GM21447 (cell line): ENCODE measurements around the gene TMSB15A.
"Not testable (repeated sequence)": the region's sequence is repeated elsewhere in the genome, so short reads cannot be mapped to it uniquely, and the experiment has no call there.

Source experiments
- ATAC-seq: cut with Tn5 transposase; IDR thresholded peaks from one replicate; pipeline ENCODE4 v1.9.1; 2021; ENCODE audit not compliant: unreplicated experiment

Gene TMSB15A

GRCh38 chrX:102515975-102516941 lies at the start of gene TMSB15A:
TSS of gene TMSB15A (minus strand) at chrX:102516739.
- ATAC-seq, result peak; percentile 57

- no peak for ATAC-seq
These were observed 44.0 kb upstream of the TMSB15A start for GRCh38 chrX:102560423-102561068.

- ATAC-seq, result no peak
These were observed 42.1 kb upstream of the TMSB15A start for GRCh38 chrX:102558607-102559006.

GRCh38 chrX:102548231-102548630 lies 31.7 kb upstream of the TMSB15A start:
- no peak for ATAC-seq

GRCh38 chrX:102546828-102547493 lies 30.4 kb upstream of the TMSB15A start:
- ATAC-seq, result no peak

- ATAC-seq, result not testable (repeated sequence)
These were observed 29.6 kb upstream of the TMSB15A start for GRCh38 chrX:102546175-102546574.

- ATAC-seq, result no peak
These were observed 19.4 kb upstream of the TMSB15A start for GRCh38 chrX:102535958-102536357.

- no peak for ATAC-seq
These were observed 787 bp upstream of the TMSB15A start for GRCh38 chrX:102517326-102517725.

- ATAC-seq, result no peak
These were observed 2.0 kb downstream of the TMSB15A start for GRCh38 chrX:102514536-102514935.

GRCh38 chrX:102498732-102499131 lies 17.8 kb downstream of the TMSB15A start:
- no peak for ATAC-seq

GRCh38 chrX:102491766-102492165 lies 24.8 kb downstream of the TMSB15A start:
- no peak for ATAC-seq

GRCh38 chrX:102478765-102479164 lies 37.8 kb downstream of the TMSB15A start:
- not testable (repeated sequence) for ATAC-seq

GRCh38 chrX:102471762-102472220 lies 44.7 kb downstream of the TMSB15A start, which contains the start of gene TCP11X2:
TSS of gene TCP11X2 (minus strand) at chrX:102471812.
- ATAC-seq, result not testable (repeated sequence)

- ATAC-seq, result not testable (repeated sequence)
These were observed 46.3 kb downstream of the TMSB15A start for GRCh38 chrX:102470215-102470614.
